ENCODE results near the gene TEX54. TPM values are rescaled to one million over a fixed set of nuclear protein-coding genes. Genes with fewer than 3 reads are reported as not detected.

TEX54 gene
- total RNA-seq, result not detected
- 1.3 TPM for polyA plus RNA-seq
- long read RNA-seq, donor 1, partial matches to known transcripts, result 0 of 1 reads
- long read RNA-seq, donor 1, other reads (novel, unspliced or antisense), result 0 of 1 reads
- long read RNA-seq, donor 2, result 0 reads
- long read RNA-seq, donor 3, result 0 reads
- long read RNA-seq, donor 4, partial matches to known transcripts, result 0 of 1 reads
- long read RNA-seq, donor 4, other reads (novel, unspliced or antisense), result 0 of 1 reads
- long read RNA-seq, donor 5, result 0 reads
- long read RNA-seq, donor 6, result 0 reads
- long read RNA-seq, donor 7, result 0 reads
- long read RNA-seq, donor 8, partial matches to known transcripts, result 0 of 1 reads
- long read RNA-seq, donor 8, other reads (novel, unspliced or antisense), result 0 of 1 reads
- long read RNA-seq, donor 9, partial matches to known transcripts, result 0 of 1 reads
- long read RNA-seq, donor 9, other reads (novel, unspliced or antisense), result 0 of 1 reads
- long read RNA-seq, donor 10, result 0 reads

DNA sequence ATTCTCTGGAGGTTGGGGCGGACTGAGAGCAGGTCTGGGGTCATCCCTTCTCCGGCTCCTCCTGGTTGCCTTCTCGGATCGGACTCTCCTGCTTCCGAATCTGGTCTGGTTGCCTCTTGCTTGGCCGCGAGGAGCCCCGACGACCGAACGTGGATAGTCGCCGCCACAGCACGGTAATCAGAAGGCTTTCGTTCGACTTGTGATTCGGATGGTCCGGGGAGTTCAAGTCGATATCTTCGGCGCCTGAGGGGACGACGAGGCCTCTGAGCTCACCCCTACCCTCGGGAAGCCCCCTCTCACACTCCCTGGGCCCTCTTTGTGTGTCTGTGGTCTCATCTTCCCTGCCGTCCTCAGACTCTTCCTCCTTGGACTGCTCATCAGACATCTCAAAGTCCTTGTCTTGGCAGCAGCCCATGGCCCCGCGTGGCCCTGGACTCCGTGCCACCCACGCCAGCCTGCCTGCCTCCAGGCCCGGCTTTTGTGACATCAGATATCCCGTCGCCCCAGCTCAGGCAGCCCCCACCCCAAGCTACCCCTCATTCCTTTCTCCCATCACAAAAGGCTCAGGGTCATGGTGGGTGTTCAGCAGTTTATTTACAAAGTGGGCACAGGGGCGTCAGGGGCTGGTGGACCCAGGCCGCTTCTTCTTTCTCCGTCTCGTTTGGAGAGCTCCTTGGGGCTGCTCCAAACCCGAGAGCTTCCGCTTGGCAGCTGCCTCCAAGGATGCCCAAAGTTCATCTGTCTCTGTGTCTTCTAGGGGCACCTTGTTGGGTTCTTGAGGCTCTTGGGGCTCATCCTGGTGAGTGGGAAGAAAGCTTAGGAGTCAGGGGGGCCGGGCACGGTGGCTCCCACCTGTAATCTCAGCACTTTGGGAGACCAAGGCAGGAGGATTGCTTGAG lies at the start of gene TEX54:
Gene TEX54 (minus strand): TSS at position 506 of the 899 bp plus-strand sequence.
- Histone ChIP-seq H3K4me3 (ENCODE audit: low read length in 2 of 2) (peak within 1 kb of the TSS; percentile 74 to 98), H3K36me3 (ENCODE audit: control insufficient read depth in 2 of 2, insufficient read depth in 2 of 2, low read length in 1 of 2) (peaks cover 24 to 37% of the 10 kb centered on the region in 2 donors), H3K27ac (ENCODE audit: low read depth in 1 of 2, low read length in 1 of 2) (peak within 1 kb of the TSS; percentile 95 to 99), H3K4me1 (ENCODE audit: control insufficient read depth in 2 of 2, insufficient read depth in 2 of 2, low read length in 2 of 2) (peaks cover 15 to 20% of the 10 kb centered on the region in 2 donors), H3K9me3 (ENCODE audit: control insufficient read depth in 2 of 2, insufficient read depth in 1 of 2, low read length in 1 of 2) (no peaks in the 10 kb centered on the region), H3K27me3 (ENCODE audit: control insufficient read depth in 2 of 2, insufficient read depth in 1 of 2, low read length in 1 of 2) (no peaks in the 10 kb centered on the region)
- 30% methylated on average over 40 of the region's 40 CpGs for WGBS
- DNase-seq (ENCODE audit: low read depth in 6 of 9, low spot score in 9 of 9), result no peak

- no peaks in the 10 kb centered on the region for H3K9me3 ChIP-seq (ENCODE audit: control insufficient read depth in 2 of 2, insufficient read depth in 1 of 2, low read length in 1 of 2)
- H3K27me3 ChIP-seq (ENCODE audit: control insufficient read depth in 2 of 2, insufficient read depth in 1 of 2, low read length in 1 of 2), result no peaks in the 10 kb centered on the region
- H3K27ac ChIP-seq (ENCODE audit: low read depth in 1 of 2, low read length in 1 of 2), result peak overlapping the region in 1 of 2 donors; percentile 99
- H3K4me3 ChIP-seq (ENCODE audit: low read length in 2 of 2), result peak overlapping the region; percentile 89 to 96
- peaks cover 17 to 34% of the 10 kb centered on the region in 2 donors for H3K4me1 ChIP-seq (ENCODE audit: control insufficient read depth in 2 of 2, insufficient read depth in 2 of 2, low read length in 2 of 2)
- 87% methylated on average over 6 of the region's 6 CpGs for whole genome bisulfite sequencing
- peaks cover 46 to 55% of the 10 kb centered on the region in 2 donors for H3K36me3 ChIP-seq (ENCODE audit: control insufficient read depth in 2 of 2, insufficient read depth in 2 of 2, low read length in 1 of 2)
- no peak for DNase-seq (ENCODE audit: low read depth in 6 of 9, low spot score in 9 of 9)
Observed at GRCh38 chr11:62882431-62882749, 49.7 kb upstream of the TEX54 start.

- H3K4me1 ChIP-seq (ENCODE audit: control insufficient read depth in 2 of 2, insufficient read depth in 2 of 2, low read length in 2 of 2), result peaks cover 17 to 34% of the 10 kb centered on the region in 2 donors
- H3K27ac ChIP-seq (ENCODE audit: low read depth in 1 of 2, low read length in 1 of 2), result peak overlapping the region; percentile 99
- H3K9me3 ChIP-seq (ENCODE audit: control insufficient read depth in 2 of 2, insufficient read depth in 1 of 2, low read length in 1 of 2), result no peaks in the 10 kb centered on the region
- 9% methylated on average over 21 of the region's 21 CpGs for WGBS
- DNase-seq (ENCODE audit: low read depth in 6 of 9, low spot score in 9 of 9), result peak; percentile 71 to 95 (median 89)
- H3K27me3 ChIP-seq (ENCODE audit: control insufficient read depth in 2 of 2, insufficient read depth in 1 of 2, low read length in 1 of 2), result no peaks in the 10 kb centered on the region
- peak overlapping the region; percentile 89 to 96 for H3K4me3 ChIP-seq (ENCODE audit: low read length in 2 of 2)
- H3K36me3 ChIP-seq (ENCODE audit: control insufficient read depth in 2 of 2, insufficient read depth in 2 of 2, low read length in 1 of 2), result peaks cover 41 to 49% of the 10 kb centered on the region in 2 donors
Observed at GRCh38 chr11:62881579-62882430, 49.2 kb upstream of the TEX54 start.

GRCh38 chr11:62880803-62881578 lies 48.4 kb upstream of the TEX54 start, which contains the start of gene SLC3A2:
Gene SLC3A2, plus strand, starts transcription at chr11:62880896. Its CDS starts 128 bp downstream, at chr11:62881024.
- Histone ChIP-seq H3K27me3 (ENCODE audit: control insufficient read depth in 2 of 2, insufficient read depth in 1 of 2, low read length in 1 of 2) (no peaks in the 10 kb centered on the region), H3K36me3 (ENCODE audit: control insufficient read depth in 2 of 2, insufficient read depth in 2 of 2, low read length in 1 of 2) (peaks cover 32 to 41% of the 10 kb centered on the region in 2 donors), H3K4me1 (ENCODE audit: control insufficient read depth in 2 of 2, insufficient read depth in 2 of 2, low read length in 2 of 2) (peaks cover 17 to 34% of the 10 kb centered on the region in 2 donors), H3K27ac (ENCODE audit: low read depth in 1 of 2, low read length in 1 of 2) (peak within 1 kb of the TSS; percentile 99), H3K4me3 (ENCODE audit: low read length in 2 of 2) (peak within 1 kb of the TSS; percentile 89 to 96), H3K9me3 (ENCODE audit: control insufficient read depth in 2 of 2, insufficient read depth in 1 of 2, low read length in 1 of 2) (no peaks in the 10 kb centered on the region)
- peak; percentile 72 to 94 (median 84) for DNase-seq (ENCODE audit: low read depth in 6 of 9, low spot score in 9 of 9)
- WGBS, result under 1% methylated on average over 69 of the region's 69 CpGs

- H3K4me1 ChIP-seq (ENCODE audit: control insufficient read depth in 2 of 2, insufficient read depth in 2 of 2, low read length in 2 of 2), result peaks cover 17 to 34% of the 10 kb centered on the region in 2 donors
- peaks cover 26 to 35% of the 10 kb centered on the region in 2 donors for H3K36me3 ChIP-seq (ENCODE audit: control insufficient read depth in 2 of 2, insufficient read depth in 2 of 2, low read length in 1 of 2)
- peak in 2 of 9 donors; percentile 3 to 17 for DNase-seq (ENCODE audit: low read depth in 6 of 9, low spot score in 9 of 9)
- 2% methylated on average over 16 of the region's 16 CpGs for WGBS
- peak overlapping the region; percentile 99 for H3K27ac ChIP-seq (ENCODE audit: low read depth in 1 of 2, low read length in 1 of 2)
- no peaks in the 10 kb centered on the region for H3K9me3 ChIP-seq (ENCODE audit: control insufficient read depth in 2 of 2, insufficient read depth in 1 of 2, low read length in 1 of 2)
- H3K27me3 ChIP-seq (ENCODE audit: control insufficient read depth in 2 of 2, insufficient read depth in 1 of 2, low read length in 1 of 2), result no peaks in the 10 kb centered on the region
- peak overlapping the region; percentile 89 to 96 for H3K4me3 ChIP-seq (ENCODE audit: low read length in 2 of 2)
Observed at GRCh38 chr11:62880231-62880802, 47.7 kb upstream of the TEX54 start.

GRCh38 chr11:62879235-62879978 lies 46.8 kb upstream of the TEX54 start:
- 92% methylated on average over 7 of the region's 7 CpGs for WGBS

DNA sequence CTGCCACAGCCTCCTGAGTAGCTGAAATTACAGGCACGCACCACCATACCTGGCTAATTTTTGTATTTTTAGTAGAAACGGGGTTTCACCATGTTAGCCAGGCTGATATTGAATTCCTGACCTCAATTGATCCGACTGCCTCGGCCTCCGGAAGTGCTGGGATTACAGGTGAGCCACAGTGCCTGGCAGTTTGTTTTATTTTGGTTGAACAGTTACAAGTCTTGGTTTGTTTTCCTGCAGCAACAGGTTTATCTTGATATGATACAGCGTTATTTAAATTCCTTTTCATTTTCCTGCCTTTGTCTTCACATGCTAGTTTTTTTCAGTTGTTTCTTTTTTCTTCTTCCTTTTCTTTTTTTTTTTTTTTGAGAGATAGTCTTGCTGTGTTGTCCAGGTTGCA lies 44.1 kb upstream of the TEX54 start:
- no peak overlapping the region for H3K4me3 ChIP-seq (ENCODE audit: low read length in 2 of 2)
- WGBS, result 94% methylated on average over 6 of the region's 6 CpGs
- no peaks in the 10 kb centered on the region for H3K9me3 ChIP-seq (ENCODE audit: control insufficient read depth in 2 of 2, insufficient read depth in 1 of 2, low read length in 1 of 2)
- no peaks in the 10 kb centered on the region for H3K27me3 ChIP-seq (ENCODE audit: control insufficient read depth in 2 of 2, insufficient read depth in 1 of 2, low read length in 1 of 2)
- DNase-seq (ENCODE audit: low read depth in 6 of 9, low spot score in 9 of 9), result no peak
- H3K27ac ChIP-seq (ENCODE audit: low read depth in 1 of 2, low read length in 1 of 2), result no peak overlapping the region
- peaks cover 11 to 15% of the 10 kb centered on the region in 2 donors for H3K4me1 ChIP-seq (ENCODE audit: control insufficient read depth in 2 of 2, insufficient read depth in 2 of 2, low read length in 2 of 2)
- H3K36me3 ChIP-seq (ENCODE audit: control insufficient read depth in 2 of 2, insufficient read depth in 2 of 2, low read length in 1 of 2), result peaks cover 0 to 14% of the 10 kb centered on the region in 2 donors

More at GRCh38 chr11:62879235-62879978, 46.8 kb upstream of the TEX54 start:
- Histone ChIP-seq H3K36me3 (ENCODE audit: control insufficient read depth in 2 of 2, insufficient read depth in 2 of 2, low read length in 1 of 2) (peaks cover 17 to 28% of the 10 kb centered on the region in 2 donors), H3K9me3 (ENCODE audit: control insufficient read depth in 2 of 2, insufficient read depth in 1 of 2, low read length in 1 of 2) (no peaks in the 10 kb centered on the region), H3K4me3 (ENCODE audit: low read length in 2 of 2) (no peak overlapping the region), H3K27me3 (ENCODE audit: control insufficient read depth in 2 of 2, insufficient read depth in 1 of 2, low read length in 1 of 2) (no peaks in the 10 kb centered on the region), H3K27ac (ENCODE audit: low read depth in 1 of 2, low read length in 1 of 2) (peak overlapping the region; percentile 99), H3K4me1 (ENCODE audit: control insufficient read depth in 2 of 2, insufficient read depth in 2 of 2, low read length in 2 of 2) (peaks cover 17 to 34% of the 10 kb centered on the region in 2 donors)
- DNase-seq (ENCODE audit: low read depth in 6 of 9, low spot score in 9 of 9), result no peak
